BLaER1 (cell line): Measurements from ENCODE around the gene RARG.

Experiments
- H3K27ac ChIP-seq: shearing (Covaris generic); formaldehyde crosslinking; 2 replicates; pipeline ENCODE4 v1.8.1; 2022
- H3K27me3 ChIP-seq: shearing (Covaris generic); formaldehyde crosslinking; 2 replicates; pipeline ENCODE4 v1.8.1; 2022
- H3K36me3 ChIP-seq: shearing (Covaris generic); formaldehyde crosslinking; 2 replicates; pipeline ENCODE4 v1.8.1; 2022
- H3K4me1 ChIP-seq: shearing (Covaris generic); formaldehyde crosslinking; 2 replicates; pipeline ENCODE4 v1.8.1; 2022
- H3K4me2 ChIP-seq: shearing (Covaris generic); formaldehyde crosslinking; 2 replicates; pipeline ENCODE4 v1.8.1; 2022
- H3K4me3 ChIP-seq: shearing (Covaris generic); formaldehyde crosslinking; 2 replicates; pipeline ENCODE4 v1.8.1; 2022
- H3K9ac ChIP-seq: shearing (Covaris generic); formaldehyde crosslinking; 2 replicates; pipeline ENCODE4 v1.8.1; 2022
- H3K9me3 ChIP-seq: shearing (Covaris generic); formaldehyde crosslinking; 2 replicates; pipeline ENCODE4 v1.8.1; 2022
- H4K20me1 ChIP-seq: shearing (Covaris generic); formaldehyde crosslinking; 2 replicates; pipeline ENCODE4 v1.8.1; 2022
- Cebpa-rat ChIP-seq: shearing (Covaris generic); IDR thresholded peaks from 2 replicates; pipeline ENCODE4 v1.8.1; 2022

RARG gene

DNA sequence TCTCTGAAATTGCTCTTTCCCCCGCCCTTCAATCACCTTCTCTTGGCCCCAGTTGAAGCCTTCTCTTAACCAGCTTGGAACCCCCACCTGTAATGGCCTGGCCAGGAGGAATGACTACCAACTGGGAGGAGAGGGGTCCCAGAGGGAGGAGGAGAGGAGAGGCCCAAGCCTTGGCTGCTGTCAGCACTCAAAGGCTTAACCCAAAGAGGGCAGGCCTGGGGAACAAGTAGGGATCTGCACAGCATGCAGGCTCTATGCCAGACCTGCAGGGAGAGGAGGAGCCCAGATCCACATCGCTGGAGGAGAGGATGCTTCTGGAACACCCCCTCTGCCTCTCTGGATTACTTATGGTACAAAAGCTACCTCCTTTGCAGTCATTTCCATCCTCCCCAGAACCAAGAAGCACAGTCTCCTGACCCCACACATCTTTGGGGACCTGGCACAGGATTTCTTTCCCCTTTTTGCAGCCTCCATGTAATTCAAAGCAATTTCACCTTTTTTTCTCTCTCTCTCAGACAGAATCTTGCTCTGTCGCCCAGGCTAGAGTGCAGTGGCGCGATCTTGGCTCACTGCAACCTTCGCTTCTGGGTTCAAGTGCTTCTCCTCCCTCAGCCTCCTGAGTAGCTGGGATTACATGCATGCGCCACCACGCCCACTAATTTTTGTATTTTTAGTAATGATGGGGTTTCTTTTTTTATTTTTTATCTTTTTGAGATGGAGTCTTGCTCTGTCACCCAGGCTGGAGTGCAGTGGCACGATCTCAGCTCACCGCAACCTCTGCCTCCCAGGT lies 6.2 kb downstream of the RARG start:
- peak overlapping the region; percentile 93 for H3K4me2 ChIP-seq

DNA sequence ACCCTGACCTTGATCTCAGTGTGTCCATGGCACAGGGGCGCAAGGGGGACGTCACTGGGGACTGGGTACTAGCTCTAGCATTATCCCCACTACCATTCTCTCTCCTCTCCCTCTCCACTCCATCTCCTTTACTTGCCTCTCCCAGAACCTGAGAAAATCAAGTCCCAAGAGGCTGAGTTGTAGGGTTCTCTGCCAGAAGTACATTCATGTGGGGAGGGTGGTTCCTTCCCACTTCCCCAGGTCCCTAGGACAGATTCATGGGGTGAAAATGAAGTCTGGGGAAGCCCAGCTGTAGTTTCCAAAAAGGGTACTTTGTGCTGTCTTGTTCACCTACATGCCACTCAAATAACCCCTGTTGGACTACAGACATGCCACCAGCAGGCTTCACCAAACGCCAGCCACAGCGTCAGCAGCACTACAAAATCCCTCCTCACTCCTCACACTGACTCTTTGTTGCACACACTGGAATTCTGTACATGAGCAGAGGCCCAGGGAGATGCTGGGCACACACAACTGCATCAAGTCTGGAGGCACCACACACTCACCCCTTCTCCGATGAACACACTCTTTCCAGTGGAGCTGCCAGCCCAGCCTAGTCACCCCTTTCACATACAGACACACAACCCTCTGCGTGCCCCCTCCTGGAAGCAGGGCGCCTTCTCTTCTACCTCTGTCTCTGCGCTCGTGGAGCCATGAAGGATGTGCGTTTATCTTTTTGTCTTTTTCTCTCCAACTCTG lies 6.9 kb downstream of the RARG start:
- peak overlapping the region; percentile 93 for H3K4me2 ChIP-seq
- H3K9ac ChIP-seq = no peak overlapping the region
- no peaks in the 10 kb centered on the region for H4K20me1 ChIP-seq
- H3K27me3 ChIP-seq = no peaks in the 10 kb centered on the region
- H3K27ac ChIP-seq = peak overlapping the region; percentile 4
- no peak for TF ChIP-seq Cebpa-rat
- no peak overlapping the region for H3K4me3 ChIP-seq
- H3K36me3 ChIP-seq = peaks cover 18% of the 10 kb centered on the region
- no peaks in the 10 kb centered on the region for H3K9me3 ChIP-seq
- H3K4me1 ChIP-seq = peaks cover 50% of the 10 kb centered on the region

More for the DNA sequence above, 6.2 kb downstream of the RARG start:
- Histone ChIP-seq H3K4me3 (no peak overlapping the region), H3K9me3 (no peaks in the 10 kb centered on the region), H4K20me1 (no peaks in the 10 kb centered on the region), H3K9ac (no peak overlapping the region), H3K36me3 (peaks cover 18% of the 10 kb centered on the region), H3K4me1 (peaks cover 56% of the 10 kb centered on the region), H3K27ac (peak overlapping the region; percentile 4; the same call in 1 of the 2 replicates), H3K27me3 (no peaks in the 10 kb centered on the region)
- TF ChIP-seq Cebpa-rat = no peak

DNA sequence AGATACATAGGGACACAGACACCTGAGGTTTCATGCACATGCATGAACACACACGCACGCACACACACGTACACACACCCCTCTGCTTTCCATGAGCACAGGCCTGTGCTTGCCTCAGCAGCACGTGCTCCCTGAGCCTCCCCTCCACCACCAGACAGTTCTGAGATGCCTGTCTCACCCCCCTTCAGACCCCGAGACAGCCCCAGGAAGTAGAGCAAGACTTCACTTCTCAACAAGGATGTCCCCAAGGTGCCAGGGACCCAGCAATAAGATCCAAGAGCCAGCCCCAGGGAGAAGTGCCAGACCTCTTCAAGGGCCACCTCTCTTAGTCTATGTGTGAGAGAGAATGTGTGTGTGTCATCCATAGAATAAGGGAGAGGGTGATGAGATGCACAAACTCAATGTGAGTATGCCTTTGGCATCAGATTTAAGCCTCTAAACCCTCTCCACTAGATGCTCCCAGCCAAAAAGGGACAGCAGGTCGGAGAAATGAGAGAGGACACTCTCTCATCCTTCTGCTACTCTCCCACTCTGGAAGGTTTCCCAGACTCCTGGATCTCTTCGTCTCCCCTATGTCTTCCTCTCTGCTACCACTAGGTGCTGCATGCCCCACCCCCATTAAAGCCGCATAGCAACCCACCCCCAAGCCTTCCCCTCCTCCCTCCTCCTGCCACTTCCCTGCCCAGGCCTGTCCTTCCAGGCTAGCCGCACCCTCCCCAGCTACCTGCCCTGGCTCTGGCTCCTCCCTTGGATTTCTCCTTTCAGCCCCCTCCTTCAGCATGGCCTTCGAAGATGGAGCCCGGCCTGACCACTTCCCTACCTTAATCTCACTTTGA lies 7.7 kb downstream of the RARG start:
- Histone ChIP-seq H3K27me3 (no peaks in the 10 kb centered on the region), H4K20me1 (peaks cover under 1% of the 10 kb centered on the region; the same call in 1 of the 2 replicates), H3K9ac (peak overlapping the region; percentile 76), H3K36me3 (peaks cover 18% of the 10 kb centered on the region), H3K4me2 (peak overlapping the region; percentile 93), H3K9me3 (no peaks in the 10 kb centered on the region), H3K4me1 (peaks cover 48% of the 10 kb centered on the region), H3K4me3 (no peak overlapping the region), H3K27ac (peak overlapping the region; percentile 76)
- TF ChIP-seq Cebpa-rat = no peak

DNA sequence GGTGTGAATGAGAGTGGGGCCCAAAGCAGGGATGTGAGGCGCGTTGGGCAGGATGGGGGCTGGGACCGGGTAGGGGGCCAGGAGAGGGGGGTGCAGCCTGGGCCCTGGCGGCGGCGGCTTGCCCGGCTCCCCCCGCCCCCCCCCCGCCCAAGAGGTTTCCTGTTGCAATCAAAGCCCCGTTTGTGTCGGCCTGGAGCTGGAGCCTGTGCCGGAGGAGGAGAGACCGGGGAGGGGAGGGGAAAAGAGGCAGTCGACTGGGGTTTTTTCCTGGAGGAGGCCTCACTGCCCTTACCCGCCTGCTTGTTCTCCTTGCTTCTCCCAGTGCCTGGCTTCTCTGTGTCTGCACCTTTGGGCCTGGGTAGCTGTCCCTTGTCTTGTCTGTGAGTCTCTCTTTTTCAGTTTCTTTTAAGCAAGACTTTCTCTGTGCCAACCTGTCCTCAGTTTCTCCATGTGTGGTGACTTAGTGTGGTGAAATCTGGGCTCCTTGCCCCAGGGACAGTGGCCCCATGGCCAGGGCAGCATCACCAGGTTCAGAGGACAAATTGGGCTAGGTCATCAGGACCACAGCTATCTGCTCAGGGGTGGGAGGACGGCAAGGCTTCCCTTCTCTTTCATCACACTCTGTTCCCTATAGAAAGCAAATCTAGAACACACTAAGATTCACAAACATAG lies 8.5 kb downstream of the RARG start:
- H3K4me3 ChIP-seq = peak overlapping the region; percentile 32; the same call in 1 of the 2 replicates
- peak overlapping the region; percentile 93 for H3K4me2 ChIP-seq
- H3K9me3 ChIP-seq = no peaks in the 10 kb centered on the region
- peak overlapping the region; percentile 76 for H3K9ac ChIP-seq
- no peaks in the 10 kb centered on the region for H3K27me3 ChIP-seq
- peaks cover 18% of the 10 kb centered on the region for H3K36me3 ChIP-seq
- peaks cover 54% of the 10 kb centered on the region for H3K4me1 ChIP-seq
- TF ChIP-seq Cebpa-rat = no peak
- peak overlapping the region; percentile 76 for H3K27ac ChIP-seq
- H4K20me1 ChIP-seq = peaks cover 5% of the 10 kb centered on the region; the same call in 1 of the 2 replicates

DNA sequence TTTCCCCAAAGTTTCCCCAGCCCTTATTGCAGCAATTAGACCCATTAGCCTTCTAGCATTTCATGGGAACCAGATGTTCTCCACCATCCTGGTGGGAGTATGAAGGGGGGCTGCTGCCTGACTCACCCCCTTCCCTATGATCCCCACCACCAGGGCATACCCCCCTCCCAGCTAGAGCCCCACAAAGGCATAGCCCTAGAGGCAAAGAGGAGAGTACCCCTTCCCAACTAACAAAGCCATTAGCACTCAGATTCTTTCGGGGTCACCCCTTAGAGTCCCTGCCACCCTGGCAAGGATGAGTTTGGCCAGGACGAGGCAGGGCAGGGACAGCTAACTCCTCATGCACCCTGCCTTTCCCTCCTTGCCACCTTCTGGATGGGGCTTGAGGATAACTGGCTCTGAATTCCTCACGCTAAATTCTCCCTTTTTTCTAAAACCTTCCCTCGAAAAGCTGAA lies 9.2 kb downstream of the RARG start:
- Histone ChIP-seq H4K20me1 (peaks cover 5% of the 10 kb centered on the region; the same call in 1 of the 2 replicates), H3K4me3 (peak overlapping the region; percentile 74), H3K4me2 (peak overlapping the region; percentile 93), H3K9me3 (no peaks in the 10 kb centered on the region), H3K4me1 (peaks cover 61% of the 10 kb centered on the region), H3K9ac (peak overlapping the region; percentile 76), H3K36me3 (peaks cover 14% of the 10 kb centered on the region), H3K27me3 (no peaks in the 10 kb centered on the region), H3K27ac (peak overlapping the region; percentile 76)
- TF ChIP-seq Cebpa-rat = no peak

DNA sequence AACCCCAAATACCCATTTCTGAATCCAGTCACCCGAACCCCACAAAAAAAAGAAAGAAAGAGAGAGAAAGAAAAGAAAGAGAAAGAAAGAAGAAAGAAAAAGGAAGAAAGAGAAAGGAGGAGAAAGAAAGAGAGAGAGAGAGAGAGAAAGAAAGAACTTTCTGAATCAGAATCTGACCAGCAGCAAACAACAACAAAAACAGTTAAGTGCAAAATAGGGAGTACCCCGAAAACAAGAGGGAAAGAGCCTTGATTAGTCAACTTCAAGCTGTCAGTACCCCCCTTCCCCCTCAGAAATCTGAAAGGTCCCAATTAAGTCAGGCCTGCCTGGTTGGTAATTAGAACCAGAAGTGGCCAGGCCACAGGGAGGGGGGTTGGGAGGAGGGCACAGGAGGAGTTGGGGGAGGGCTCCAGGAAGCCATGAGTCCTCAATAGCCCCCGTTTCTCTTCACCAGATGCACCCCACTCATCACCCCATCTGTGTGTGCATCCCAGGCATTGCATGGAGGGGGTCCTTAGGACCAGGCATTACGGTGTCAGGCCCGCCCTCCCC lies 9.8 kb downstream of the RARG start:
- Histone ChIP-seq H3K9me3 (no peaks in the 10 kb centered on the region), H3K27ac (peak overlapping the region; percentile 76), H3K9ac (peak overlapping the region; percentile 76), H3K4me3 (peak overlapping the region; percentile 74), H3K4me2 (peak overlapping the region; percentile 93), H3K36me3 (peaks cover 8% of the 10 kb centered on the region), H3K27me3 (no peaks in the 10 kb centered on the region), H4K20me1 (peaks cover 5% of the 10 kb centered on the region; the same call in 1 of the 2 replicates), H3K4me1 (peaks cover 67% of the 10 kb centered on the region)
- no peak for TF ChIP-seq Cebpa-rat

DNA sequence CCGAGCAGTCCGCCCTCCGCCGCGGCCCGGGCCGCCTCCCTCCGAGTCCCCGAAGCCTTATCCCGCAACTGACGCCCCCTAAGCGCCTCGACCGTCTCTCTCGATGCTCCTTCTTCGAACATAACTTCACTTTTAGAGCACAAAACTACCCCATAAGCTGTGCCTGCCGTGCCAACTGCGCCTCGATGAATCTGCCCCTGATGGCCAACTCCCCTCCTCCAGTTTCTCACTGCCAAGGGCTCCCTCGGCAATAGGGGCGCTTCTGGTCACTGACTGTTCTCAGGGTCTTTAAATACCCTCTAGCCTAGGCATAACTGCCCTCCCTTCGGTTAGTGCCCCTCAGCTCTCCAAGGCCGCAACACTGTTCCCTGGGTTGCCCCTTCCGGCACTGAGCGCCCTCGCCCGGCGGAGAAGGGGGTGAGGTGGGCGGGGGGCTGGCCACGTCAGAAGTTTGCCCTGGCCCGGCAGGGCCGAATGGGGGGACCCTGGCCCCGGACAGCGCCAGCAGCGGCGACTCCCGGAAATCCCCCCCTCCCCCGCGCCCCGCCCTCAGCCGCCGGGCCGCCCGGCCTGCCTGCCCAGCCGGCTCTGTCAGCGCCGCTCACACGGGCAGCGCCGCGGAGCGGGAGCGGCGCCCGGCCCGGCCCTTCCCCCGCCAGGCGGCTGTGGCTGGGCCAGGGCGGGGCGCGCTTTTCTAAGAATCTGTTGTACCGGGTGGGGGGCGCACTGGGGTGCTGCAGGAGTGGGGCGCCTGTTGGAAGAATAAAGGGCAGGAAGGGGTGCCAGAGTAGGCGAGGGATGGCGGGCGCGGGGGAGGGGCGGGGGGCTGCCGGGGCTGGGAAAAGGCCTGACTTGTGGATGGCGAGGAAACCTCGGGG lies 10.6 kb downstream of the RARG start:
- peak overlapping the region; percentile 74 for H3K4me3 ChIP-seq
- H3K27ac ChIP-seq = peak overlapping the region; percentile 76
- H3K36me3 ChIP-seq = peaks cover under 1% of the 10 kb centered on the region; the same call in 1 of the 2 replicates
- no peaks in the 10 kb centered on the region for H3K27me3 ChIP-seq
- peaks cover 75% of the 10 kb centered on the region for H3K4me1 ChIP-seq
- peaks cover 5% of the 10 kb centered on the region; the same call in 1 of the 2 replicates for H4K20me1 ChIP-seq
- peak overlapping the region; percentile 93 for H3K4me2 ChIP-seq
- H3K9me3 ChIP-seq = no peaks in the 10 kb centered on the region
- TF ChIP-seq Cebpa-rat = no peak
- peak overlapping the region; percentile 76 for H3K9ac ChIP-seq

DNA sequence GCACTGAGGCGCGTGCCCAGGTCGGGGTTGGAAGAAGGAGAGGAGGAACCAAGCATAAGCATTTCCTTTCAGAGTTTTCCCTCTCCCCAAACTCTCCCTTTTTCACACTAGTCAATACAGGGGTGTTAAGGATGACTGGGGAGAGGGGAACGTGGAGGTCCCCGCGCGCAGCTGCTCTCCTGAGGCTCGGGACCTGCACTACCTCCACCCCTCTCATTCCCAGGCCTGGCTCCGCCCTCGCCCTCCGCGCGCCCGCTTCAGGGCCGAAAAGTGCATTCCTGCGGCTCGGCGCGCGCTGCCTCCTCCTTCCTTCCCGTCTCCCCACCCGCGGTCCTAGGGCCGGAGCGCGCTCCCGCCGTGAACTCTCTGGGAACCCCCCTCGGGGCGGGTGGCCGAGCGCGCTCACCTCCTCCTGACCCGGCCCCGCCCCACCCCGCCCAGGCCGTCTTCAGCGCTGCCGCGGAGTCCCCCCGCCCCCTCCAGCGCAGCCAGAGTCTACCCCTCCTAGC lies 11.3 kb downstream of the RARG start:
- peak overlapping the region; percentile 76 for H3K27ac ChIP-seq
- H3K36me3 ChIP-seq = no peaks in the 10 kb centered on the region
- H3K27me3 ChIP-seq = no peaks in the 10 kb centered on the region
- peak overlapping the region; percentile 74 for H3K4me3 ChIP-seq
- peak overlapping the region; percentile 93 for H3K4me2 ChIP-seq
- H3K4me1 ChIP-seq = peaks cover 77% of the 10 kb centered on the region
- no peak for TF ChIP-seq Cebpa-rat
- no peaks in the 10 kb centered on the region for H3K9me3 ChIP-seq
- H4K20me1 ChIP-seq = peaks cover 5% of the 10 kb centered on the region; the same call in 1 of the 2 replicates
- H3K9ac ChIP-seq = peak overlapping the region; percentile 77
